ENCODE data around the gene DOCK10. TPM values are rescaled to one million over a fixed set of nuclear protein-coding genes. Genes with fewer than 3 reads are reported as not detected.
"Not testable (repeated sequence)": the region's sequence is repeated elsewhere in the genome, so short reads cannot be mapped to it uniquely, and the experiment has no call there.

DOCK10 gene
- total RNA-seq, 1 donor from 2014 or later, result 2.3 TPM

DNA sequence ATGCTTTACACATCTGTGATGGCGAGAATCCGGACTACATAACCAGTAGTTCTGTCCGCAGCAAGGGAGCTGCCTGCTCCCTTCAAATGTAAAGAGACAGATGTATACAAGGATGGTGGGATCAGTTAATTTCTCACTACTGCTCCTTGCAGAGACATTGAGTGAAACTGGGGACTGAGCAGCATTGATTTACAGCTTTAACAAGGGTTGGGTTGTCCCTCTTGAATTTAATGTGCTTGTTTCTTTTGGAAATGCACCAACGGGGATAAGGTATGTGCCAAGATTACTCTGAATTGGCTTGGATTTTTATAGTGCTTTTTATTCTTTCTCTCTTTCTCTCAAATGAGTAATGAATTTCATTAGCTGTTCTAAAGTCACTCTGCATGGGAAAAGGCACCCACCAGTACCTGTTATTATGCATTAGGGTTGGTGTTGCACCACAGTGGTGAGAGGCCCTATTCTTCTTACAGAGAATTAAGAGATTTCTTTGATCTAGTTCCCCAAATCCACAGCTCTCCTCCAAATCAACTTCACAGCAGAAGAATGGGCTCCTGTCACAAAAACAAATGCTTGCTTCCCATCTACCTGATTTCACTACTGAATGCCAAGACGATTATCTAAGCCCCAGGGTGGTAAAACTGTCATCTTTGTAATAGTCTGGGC lies 107.6 kb downstream of the DOCK10 start:
- DNase-seq (ENCODE audit: missing footprints) (no peak), ATAC-seq (peak; percentile 34)
- intact Hi-C loops (cut with DNase I), result loop anchor here (5.0 kb wide), 1 partner anchor 48 kb away; no protein-coding TSS in a partner anchor

DNA sequence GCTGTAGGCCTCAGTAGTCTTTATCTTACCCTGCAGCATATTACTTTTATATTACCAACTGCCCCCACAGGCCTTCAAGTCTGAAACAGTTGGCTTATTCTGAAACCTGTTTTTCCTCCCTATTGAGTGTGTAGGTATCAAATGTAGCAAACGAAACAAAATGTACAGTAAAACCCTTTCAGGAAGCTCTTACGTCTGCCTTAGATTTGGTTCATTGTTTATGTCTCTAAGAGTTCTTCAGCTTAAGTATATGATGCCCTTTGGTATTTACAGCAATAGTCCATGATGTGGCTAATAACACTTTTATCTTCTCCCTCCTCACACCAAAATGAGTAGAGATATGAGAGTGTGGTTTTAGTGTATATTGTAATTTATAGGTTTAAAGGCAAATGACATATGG lies 108.8 kb downstream of the DOCK10 start:
- ATAC-seq, result no peak
- no peak for DNase-seq (ENCODE audit: missing footprints)
- intact Hi-C loops (cut with DNase I), result no loop called here

DNA sequence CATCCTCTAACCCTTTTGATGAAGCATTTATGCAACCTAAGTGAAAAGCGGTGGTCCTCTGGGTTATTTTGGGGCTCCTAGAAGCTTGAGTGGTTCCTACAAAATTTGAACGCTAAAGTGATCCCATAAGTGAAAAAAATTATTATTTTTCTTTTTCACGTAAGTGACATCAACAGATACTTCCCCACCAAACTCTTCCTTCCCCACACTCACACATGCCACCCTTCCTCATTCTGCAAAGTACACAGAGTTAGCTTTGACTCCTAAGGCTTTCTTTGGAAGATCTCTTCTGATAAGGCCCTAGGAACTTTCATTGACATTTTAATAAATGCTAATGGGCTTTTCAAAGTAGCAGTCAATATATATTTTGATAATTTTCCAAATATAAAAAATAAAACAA lies 109.7 kb downstream of the DOCK10 start:
- intact Hi-C loops (cut with DNase I), result no loop called here
- ATAC-seq (no peak), DNase-seq (ENCODE audit: missing footprints) (no peak)

DNA sequence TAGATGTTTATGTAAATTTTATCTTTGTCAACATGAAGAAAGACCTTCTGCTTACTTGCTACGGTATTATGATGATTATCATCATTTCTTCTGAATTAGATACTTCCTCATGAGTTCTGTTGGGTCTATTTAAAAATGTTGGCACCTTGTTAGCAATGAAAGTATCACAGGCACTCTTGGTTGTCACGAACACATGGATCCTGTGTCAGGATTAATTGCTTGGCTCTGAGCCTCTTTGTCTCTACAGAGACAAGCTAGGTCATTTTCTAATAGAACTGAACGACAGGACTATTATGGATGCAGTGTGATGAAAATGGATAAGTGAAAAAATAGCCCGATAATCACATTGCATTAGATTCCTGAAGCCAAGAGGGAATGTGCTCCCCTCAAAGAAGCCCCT lies 110.3 kb downstream of the DOCK10 start:
- ATAC-seq, result no peak
- intact Hi-C loops (cut with DNase I), result no loop called here

DNA sequence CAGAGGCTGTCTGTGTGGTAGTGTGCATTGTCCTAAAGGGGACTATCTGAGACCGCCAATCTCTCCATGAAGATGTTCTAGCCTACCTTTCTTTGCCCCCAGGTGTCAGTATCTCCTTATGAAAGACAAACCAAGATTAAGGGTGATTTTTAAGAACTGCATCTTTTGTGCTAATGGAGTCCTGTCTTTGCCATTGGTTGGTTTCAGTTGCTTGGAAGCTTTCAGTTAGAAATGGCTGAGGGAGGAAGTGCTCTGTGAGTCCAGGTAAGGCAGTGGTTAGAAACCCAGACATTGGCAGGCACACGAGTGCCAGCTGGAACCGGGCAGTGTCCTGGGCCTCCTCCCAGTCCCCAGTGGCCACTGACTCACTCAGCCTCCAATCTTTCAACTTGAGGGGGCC lies 111.3 kb downstream of the DOCK10 start:
- no peak for DNase-seq (ENCODE audit: missing footprints)
- no peak for ATAC-seq
- intact Hi-C loops (cut with DNase I), result no loop called here

More for the DNA sequence above, 110.3 kb downstream of the DOCK10 start:
- DNase-seq (ENCODE audit: missing footprints), result no peak

DNA sequence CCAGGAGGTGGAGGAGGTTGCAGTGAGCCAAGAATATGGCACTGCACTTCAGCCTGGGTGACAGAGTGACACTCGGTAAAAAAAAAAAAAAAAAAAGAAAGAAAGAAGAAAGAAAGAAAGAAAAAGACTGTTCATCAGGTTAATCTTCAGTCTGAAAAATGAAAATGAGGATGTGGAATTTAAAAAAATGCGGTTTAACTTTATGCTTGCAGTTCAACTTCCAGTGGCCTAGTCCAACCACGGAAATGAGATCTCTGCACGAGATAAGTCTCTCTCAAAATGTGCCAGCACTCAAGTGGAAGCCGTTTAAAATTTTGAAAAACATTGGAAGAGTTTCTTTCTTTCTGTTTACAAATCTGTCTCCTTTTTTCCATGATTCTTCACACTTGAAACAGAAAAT lies 112.1 kb downstream of the DOCK10 start:
- intact Hi-C loops (cut with DNase I), result no loop called here
- no peak for ATAC-seq
- no peak for DNase-seq (ENCODE audit: missing footprints)

DNA sequence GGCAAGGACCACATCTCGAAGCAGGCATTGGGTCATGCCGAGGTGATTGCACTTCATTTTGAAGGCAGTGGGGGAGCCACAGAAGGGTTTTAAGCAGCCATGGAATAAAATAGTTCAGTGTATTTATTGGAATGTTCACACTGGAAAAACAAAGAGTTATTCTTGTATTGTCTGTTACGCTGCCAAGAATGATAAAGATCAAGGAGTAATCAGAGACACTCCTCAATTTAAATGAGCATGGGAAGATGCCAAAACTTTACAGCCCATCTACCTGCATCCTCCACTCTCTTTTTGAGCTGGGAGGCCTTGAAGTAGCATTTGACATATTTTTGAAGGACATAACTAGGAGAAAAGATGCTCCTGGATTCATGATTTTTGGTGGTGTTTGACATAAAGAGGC lies 112.8 kb downstream of the DOCK10 start:
- intact Hi-C loops (cut with DNase I), result no loop called here
- DNase-seq (ENCODE audit: missing footprints) (no peak), ATAC-seq (no peak)

DNA sequence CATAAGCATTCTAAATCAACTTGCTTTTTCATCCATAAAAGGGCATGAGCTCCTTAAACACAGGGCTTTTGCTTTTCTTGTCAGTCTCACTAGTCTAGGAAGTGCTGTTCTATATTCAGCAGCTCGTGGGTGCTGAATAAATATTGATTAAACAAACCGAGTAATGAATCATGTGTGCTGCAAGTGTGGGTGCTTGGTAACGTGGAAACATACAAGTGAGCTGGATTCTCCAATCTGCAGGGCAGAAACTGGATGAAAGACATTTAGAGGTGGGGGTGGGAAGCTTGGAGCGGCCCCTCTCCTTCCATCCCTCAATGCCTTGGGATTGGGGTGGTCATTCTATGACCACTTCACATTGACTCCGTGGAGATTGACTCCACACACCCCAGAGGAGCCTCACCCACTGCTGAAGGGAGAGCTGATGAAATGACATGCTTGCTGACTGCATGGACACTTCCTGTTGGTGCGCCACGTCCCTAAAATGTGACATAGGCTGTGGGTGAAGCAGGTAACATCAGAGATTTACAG lies 114.6 kb downstream of the DOCK10 start:
- no peak for ATAC-seq
- intact Hi-C loops (cut with DNase I), result no loop called here
- no peak for DNase-seq (ENCODE audit: missing footprints)

DNA sequence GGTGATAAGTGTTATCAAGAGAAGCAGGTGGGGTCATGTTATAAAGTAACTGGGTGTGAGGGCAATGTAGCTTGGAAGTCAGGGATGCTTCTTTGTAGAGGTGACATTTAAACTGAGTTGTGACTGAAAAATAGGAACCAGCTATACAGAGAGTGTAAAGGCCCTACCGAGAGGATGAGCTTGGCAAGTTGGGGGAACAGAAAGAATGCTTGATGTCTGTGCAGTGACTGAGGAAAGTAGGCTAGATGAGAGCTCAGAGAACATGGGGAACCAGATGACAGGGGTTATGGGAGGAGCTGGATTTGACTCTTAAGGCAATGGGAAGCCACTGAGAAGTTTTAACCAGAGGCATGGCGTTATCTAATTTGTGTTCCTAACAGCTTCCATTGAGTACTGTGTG lies 115.3 kb downstream of the DOCK10 start:
- intact Hi-C loops (cut with DNase I), result no loop called here
- no peak for DNase-seq (ENCODE audit: missing footprints)
- no peak for ATAC-seq

DNA sequence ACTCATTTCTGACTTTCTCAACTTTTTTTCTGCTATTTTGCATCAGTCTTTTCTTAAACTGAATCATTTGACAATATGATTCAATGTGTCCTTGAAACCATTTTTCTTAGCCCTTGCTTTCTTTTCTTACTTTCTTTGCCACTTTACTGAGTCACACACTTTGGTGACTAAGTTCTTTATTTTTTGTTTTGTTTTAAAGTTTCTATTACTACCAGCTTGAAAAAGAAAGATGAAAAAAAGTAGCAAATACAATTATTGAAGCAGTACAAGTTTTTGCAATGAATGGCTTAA lies 116.5 kb downstream of the DOCK10 start:
- intact Hi-C loops (cut with DNase I), result no loop called here
- DNase-seq (ENCODE audit: missing footprints) (no peak), ATAC-seq (no peak)

DNA sequence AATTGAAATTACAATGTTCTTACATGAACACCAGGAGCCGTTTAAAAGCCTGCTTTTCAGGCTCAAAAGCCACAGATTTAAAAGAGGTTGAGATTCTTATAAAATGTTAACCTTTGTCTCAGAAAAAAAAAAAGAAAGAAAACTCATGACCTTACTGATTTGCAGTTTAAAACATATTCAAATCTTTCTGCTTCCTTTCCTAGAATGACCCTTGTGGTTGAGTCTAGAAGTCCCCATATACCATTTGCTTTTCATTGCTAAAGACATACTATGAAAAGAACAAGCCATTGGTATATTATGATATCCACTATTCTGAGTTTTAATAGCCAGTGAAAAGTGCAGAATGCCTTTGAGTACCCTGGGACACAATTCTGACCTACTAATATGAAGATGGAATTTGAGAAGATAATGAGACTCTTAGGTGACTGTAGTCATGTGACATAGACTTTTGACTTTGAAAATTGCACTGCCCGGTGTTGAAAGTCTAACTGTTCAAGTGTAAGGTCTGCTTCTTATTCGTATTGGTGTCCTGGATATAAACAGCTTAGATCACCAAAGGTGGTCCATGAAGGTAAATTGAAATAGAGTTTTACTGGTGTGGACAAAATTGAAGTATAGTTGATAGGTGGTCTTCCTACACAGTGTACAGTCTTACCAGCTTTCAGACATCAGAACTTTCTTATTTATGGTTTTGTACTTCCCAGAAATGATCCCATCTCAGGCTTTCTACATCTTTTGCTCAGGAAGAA lies 117.0 kb downstream of the DOCK10 start:
- intact Hi-C loops (cut with DNase I), result no loop called here
- DNase-seq (ENCODE audit: missing footprints), result no peak
- ATAC-seq, result no peak

DNA sequence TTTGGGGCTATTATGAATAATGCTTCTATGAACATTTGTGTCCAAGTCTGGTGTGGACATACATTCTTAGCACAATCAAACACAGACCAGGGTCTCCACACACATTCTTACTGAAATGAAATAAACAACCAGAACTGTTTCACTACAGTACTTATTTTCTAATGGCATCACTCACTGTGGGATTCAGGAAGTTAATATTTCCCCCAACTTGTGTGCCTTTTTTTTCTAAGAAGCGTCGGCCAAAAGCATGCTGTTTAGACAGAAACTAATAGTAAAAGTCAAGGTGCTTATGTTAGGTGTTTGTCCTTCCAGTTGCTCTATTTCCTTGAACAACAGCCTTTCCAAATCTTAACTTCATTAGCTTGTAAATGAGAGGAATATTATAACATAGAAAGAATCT lies 117.6 kb downstream of the DOCK10 start:
- ATAC-seq (no peak), DNase-seq (ENCODE audit: missing footprints) (no peak)
- intact Hi-C loops (cut with DNase I), result no loop called here

DNA sequence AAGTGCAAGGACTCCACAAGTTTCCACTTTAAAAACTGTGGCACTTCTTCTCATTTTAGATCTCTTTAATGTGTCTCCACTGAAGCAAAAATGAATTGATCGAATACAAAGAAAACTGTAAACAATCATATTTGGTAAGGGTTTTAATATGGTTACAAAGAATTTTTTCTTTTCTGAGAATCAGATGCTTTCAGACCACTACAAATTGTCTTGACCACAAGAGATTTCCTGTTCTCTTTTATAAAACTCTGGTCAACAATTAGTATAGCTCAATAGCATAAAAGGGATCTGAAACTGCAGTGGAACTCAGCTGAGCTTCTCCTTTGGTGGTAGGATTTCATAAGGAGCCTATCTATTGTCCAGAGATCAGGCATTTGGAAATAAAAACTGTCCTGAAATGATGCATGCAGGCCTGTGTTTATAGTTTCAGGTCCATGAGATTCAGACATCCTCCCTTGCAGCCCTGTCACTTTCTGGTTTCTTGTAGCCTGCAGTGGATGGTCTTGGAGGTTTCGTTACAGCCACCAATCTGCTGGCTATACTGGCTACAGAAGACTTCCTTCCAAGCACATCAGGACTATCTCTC lies 120.0 kb downstream of the DOCK10 start:
- DNase-seq (ENCODE audit: missing footprints), result no peak
- ATAC-seq, result no peak
- intact Hi-C loops (cut with DNase I), result no loop called here

DNA sequence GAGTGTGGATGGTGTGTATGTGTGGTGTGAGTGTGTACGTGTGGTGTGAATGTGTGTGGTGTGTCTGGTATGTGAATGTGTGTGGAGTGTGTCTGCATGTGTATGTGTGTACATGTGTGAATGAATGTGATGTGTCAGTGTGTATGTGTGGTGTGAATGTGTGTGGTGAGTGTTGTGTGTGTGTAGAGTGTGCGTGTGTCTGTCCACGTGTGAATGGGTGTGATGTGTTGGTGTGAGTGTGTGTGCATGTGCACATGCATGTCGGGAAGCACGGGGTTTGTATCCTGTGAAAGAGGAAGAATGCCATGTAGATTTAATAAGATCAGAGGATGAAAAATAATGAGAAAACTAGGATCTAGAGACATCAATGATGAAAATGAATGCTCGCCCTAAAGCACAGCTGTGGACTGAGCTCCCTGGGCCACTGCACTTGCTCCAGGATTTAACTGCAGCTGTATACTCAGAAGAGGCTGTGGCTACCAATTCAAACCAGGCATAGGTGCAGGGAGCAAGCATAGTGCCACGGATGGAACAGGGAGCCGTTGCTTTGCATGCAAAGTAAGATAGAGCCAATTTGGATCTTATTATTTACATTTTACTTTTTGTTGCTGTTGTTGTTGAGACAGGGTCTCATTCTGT lies 122.7 kb downstream of the DOCK10 start:
- no peak for ATAC-seq
- DNase-seq (ENCODE audit: missing footprints), result no peak
- intact Hi-C loops (cut with DNase I), result no loop called here

DNA sequence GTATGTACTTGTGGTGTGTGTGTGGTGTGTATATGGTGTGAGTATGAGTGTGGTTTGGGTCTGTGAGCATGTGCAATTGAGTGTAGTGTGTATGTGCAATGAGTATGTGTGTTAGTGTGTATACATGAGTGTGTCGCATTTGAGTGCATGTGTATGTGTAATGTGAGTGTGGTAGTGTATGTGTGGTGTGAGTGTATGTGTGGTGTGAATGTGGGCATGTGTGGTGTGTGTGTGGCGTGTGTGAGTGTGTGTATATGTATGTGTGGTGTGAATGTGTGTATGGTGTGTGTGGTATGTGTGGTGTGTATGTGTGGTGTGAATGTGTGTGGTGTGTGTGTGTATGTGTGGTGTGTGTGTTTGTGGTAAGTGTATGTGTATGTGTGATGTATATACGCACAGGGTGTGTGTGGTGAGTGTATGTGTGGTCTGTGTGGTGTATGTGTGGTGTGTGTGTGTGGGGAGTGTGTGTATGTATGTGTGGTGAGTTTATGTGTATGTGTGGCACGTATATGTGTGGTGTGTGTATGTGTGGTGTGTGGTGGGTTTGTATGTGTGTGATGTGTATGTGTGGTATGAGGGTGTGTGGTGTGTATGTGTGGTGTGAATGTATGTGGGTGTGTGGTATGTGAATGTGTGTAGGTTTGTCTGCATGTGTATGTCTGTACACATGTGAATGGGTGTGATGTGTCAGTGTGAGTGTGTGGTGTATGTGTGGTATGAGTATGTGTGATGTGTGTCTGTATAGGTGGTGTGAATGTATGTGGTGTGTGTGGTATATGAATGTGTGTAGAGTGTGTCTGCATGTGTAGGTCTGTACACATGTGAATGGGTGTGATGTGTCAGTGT lies 123.4 kb downstream of the DOCK10 start:
- peak; percentile 16 for ATAC-seq
- DNase-seq (ENCODE audit: missing footprints), result no peak

DNA sequence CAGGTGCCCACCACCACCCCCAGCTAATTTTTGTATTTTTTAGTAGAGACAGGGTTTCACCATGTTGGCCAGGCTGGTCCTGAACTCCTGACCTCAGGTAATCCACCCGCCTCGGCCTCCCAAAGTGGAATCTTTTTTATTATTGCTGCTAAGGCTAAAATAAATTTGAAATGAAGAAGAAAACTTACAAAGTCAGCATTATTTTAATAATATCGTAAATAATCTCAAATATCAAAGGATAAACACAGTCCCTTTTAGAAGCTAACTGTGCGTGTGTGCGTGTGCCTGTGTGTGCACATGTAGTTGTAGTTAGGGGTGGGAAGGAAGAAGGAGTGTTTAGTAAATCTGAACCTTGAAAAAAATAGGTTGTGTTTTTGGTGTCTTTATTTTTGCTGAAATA lies 125.0 kb downstream of the DOCK10 start:
- intact Hi-C loops (cut with DNase I); ATAC-seq; DNase-seq (ENCODE audit: missing footprints): not testable (repeated sequence)

More for the DNA sequence above, 123.4 kb downstream of the DOCK10 start:
- intact Hi-C loops (cut with DNase I), result no loop called here

DNA sequence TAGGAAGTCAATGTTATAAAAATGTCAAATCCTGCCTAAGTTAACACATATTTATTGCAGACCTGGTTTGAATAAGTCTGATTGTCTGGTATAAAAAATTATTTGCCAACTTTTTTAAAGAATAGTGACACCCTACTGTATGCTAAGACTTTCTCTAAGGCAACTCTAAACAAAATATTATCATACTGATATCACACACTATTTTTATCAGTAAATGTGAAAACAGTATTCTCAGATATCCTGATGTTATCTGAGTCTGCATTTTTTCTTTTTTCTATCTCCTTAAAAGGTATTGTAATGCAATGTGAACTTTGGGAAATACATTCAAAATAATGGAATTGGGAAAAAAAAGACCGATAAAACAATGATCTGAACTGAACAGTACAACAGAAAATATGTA lies 127.1 kb downstream of the DOCK10 start:
- no peak for DNase-seq (ENCODE audit: missing footprints)
- intact Hi-C loops (cut with DNase I), result no loop called here
- ATAC-seq, result no peak

DNA sequence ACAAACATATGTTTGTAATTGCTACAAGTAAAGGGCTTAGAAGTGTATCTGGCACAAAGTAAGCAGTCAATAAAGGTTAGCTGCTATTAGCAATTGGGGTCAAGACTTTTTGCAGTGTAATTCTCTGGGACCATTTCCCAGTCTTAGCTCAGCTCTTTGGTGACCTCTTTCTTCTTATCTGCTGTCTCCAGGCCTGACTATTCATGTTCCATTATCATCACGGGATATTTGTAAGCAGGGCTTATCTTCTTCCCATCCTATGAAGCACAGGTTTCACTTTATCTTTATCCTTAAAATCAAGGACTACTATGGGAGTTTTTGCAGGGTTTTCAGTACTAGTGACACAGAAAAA lies 131.7 kb downstream of the DOCK10 start:
- intact Hi-C loops (cut with DNase I), result no loop called here
- DNase-seq (ENCODE audit: missing footprints) (no peak), ATAC-seq (peak; percentile 80)

Data from Right ventricle myocardium inferior (tissue), 1 donor.